Fibroblast of peridontal ligament (primary cell): ENCODE measurements around the gene NMNAT3.

Source experiments
- DNase-seq: peaks from one replicate; pipeline ENCODE4 v3.0.0-alpha.2; 2010; ENCODE audit errors: extremely low read depth

Gene NMNAT3

GRCh38 chr3:139675327-139675726, 2.4 kb downstream of the NMNAT3 start:
- DNase-seq = no peak

- DNase-seq = no peak
These were observed 3.1 kb downstream of the NMNAT3 start for GRCh38 chr3:139674571-139675260.

GRCh38 chr3:139672884-139673283, 4.9 kb downstream of the NMNAT3 start:
- no peak for DNase-seq

DNA sequence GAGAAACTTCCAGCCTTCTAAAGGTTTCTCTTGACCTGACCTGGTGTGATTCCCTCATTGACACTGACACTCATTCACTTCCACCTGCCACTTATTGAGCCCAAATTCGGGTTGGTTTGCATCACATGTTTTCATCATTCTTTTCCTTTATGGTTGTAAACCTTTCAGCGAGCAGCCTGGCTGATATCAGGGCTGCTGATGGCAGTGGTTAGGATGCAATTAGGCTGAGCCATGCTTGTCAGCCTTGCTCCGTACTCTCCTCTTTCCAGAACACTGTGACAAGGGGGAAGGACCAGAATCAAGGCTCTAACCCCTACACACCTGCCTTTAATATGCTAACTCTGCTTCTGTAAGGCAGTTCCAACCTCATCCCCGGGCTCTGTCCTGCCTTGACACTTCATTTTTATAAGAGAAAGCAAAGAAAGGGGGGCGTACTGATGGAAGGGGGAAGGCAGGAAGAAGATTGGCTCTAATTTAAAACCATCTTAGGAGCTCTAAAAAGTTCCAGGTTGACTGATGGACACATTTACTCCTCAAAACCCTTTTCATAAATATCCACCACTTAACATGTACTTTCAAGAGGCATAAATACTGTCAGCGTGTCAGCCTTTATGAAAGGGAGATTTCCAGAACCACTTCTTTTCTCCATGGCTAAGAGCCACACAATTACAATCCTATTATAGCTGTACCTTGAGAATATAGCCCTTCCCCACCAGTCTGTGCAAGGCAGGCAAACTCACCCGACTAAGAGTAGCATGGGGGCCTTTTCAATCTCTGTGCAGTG, 5.7 kb downstream of the NMNAT3 start:
- no peak for DNase-seq

DNA sequence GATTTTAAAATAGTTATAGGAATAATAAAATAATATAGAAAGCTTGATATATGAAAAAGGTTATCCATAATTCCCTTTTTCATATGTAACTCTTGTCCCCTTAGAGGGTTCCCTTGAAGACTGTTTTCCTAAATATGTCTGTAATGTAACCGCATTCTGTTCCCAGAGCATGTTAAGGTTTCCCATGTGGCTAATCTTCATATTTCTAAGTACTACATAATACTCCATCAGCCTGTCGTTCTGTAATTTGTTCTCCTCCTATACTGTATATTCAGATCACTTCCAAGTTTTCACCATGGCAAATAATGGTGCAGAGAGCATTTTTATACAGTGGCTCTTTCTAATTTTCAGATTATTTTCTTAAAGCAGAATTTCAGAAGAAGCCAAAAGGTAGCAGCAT, 6.7 kb downstream of the NMNAT3 start:
- no peak for DNase-seq

DNA sequence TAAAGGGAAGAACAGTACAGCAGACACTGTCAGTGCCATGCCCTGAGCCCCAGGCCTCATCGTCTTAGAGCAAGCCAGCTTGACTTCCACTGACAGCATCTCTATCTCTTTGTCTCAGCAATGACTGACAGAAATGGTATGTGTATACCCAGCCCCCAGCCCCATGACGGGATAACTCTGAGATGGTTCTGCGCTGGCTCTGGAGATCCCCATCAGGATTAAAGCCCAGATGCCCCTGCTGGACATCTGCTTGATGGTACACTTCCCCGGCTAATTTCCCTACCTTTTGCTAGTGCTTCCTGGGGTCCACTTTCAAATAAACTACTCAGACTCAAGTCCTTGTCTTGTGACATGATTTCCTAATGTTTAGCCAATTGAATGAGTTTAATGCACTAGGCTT, 7.6 kb downstream of the NMNAT3 start:
- no peak for DNase-seq

DNA sequence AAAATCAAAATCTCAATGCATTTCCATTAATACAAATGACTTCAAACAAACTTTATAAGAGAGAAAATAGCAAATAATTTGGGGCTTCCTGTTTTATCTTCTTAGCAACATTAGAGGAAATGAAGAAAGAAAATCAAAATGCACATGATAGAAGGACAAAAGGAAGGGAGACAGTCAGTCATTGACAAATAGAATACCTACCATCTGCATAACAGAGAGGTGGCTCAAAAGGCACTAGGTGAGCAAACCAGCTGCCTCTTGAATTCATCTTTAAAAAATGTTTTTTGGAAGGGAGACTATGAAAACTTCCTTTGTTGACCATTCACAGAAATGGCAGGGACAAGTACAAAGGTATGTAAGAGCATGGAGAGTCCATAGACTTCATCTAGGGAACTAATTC, 9.4 kb downstream of the NMNAT3 start:
- DNase-seq = no peak

DNA sequence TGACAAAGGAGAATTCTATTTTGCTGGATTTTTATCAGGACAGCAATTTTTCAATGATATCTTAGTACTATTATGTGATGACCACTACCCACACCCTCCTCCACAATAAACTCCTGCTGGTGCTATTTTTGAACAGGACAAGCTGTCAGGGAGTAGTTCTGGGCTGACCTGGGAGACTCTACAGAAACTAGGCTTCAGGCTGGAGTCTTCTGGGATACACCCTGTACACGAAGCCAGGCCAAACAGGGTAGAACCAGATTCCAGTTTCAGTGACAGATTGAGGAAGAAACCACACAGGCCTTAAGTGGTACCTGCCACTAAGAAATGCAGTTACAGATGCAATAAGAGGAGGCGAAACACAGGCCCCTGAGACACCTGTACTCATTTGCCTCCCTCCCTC, 12.8 kb downstream of the NMNAT3 start:
- no peak for DNase-seq

- DNase-seq = no peak
These were observed 17.5 kb downstream of the NMNAT3 start for GRCh38 chr3:139660269-139660668.

- DNase-seq = no peak
These were observed 18.3 kb downstream of the NMNAT3 start for GRCh38 chr3:139659511-139659910.

DNA sequence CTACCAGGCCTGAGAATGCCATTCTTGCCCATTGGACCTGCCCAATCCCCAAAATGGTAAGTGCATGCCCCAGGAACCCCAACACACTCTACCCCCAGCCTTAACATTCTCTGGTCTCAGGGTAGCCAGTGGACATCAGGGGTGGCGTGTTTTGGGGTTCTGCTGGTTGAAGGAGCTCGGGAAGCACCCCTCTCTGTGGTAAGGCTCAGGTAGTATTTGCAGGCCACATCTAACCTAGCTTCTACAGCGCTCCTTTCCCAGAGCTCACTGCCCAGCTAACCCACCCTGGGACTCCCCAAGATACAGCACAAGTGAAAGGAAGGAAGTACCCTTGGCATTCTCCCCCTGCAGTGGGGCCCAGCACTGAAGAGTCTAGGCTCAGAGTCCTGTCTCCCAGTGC, 19.8 kb downstream of the NMNAT3 start:
- no peak for DNase-seq

- no peak for DNase-seq
These were observed 20.3 kb downstream of the NMNAT3 start for GRCh38 chr3:139657434-139657833.

DNA sequence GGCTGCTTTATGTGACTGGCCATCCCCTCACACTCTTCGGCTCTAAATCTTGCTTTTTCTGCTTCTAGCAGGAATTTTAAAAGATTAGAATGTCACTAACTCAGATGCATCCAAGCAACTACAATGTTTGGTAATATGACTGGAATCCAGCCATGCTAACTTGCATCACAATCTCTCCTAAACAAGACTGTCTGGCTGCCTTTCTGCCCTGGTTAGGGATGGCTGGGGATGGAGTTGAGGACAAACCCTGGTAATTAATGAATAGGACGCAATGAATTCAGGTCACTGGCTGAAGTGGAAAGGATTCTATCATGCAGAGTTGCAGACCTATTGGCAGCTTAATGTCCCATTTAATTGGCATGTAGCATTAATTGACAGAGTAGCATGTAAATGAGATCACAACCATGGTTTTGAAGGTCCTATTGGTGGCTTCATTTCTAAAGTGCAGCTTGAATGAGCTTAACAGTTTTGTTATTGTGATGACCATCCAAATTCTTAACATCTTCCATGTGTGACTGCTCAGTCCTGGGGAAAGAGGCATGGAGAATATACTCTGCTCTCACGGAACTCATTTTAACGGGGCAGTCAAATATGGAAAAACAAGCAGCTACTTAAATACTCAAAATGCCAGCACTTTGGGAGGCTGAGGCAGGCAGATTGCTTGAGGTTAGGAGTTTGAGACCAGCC, 21.7 kb downstream of the NMNAT3 start:
- peak; percentile 57 for DNase-seq

GRCh38 chr3:139654637-139655365, 23.0 kb downstream of the NMNAT3 start:
- no peak for DNase-seq

DNA sequence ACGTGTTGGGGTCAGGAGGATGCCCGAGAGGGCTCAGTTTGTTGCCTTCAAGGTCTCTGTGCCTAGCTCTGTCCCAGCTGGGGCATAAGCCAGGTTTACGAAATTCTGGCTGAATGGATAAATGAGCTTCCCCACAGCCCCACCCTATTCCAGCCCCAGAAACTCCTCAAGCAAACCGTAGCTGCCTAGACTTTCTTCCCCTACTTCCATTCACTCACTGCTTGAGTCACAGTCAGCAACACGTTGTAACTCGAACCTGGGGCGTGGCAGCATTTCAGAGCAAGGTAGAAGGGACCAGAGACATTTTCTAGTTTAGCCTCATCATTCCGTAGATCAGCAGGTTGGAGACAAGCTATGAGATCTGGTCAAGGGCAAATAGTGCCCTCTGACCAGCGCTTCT, 24.2 kb downstream of the NMNAT3 start:
- no peak for DNase-seq

- peak; percentile 3 for DNase-seq
These were observed 25.2 kb downstream of the NMNAT3 start for GRCh38 chr3:139652561-139652960.

DNA sequence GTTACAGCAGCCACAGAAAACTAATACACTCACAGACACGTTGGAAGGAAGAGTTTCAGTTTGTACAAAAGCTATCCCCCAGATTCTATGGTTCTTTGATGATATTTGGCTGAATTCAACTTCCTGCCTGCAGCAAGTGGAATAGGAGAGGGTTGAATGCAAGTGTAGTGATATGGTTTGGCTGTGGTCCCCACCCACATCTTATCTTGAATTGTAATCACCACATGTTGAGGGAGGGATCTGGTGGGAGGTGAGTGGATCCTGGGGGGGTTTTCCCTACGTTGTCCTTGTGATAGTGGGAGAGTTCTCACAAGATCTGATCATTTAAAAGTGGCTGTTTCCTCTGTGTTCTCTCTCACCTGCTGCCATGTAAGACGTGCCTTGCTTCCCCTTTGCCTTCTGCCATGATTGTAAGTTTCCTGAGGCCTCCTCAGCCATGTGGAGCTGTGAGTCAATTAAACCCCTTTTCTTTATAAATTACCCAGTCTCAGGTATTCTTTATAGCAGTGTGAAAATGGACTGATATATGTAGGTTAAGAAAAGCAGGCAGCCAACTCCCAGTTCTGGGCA, 29.8 kb downstream of the NMNAT3 start:
- no peak for DNase-seq

DNA sequence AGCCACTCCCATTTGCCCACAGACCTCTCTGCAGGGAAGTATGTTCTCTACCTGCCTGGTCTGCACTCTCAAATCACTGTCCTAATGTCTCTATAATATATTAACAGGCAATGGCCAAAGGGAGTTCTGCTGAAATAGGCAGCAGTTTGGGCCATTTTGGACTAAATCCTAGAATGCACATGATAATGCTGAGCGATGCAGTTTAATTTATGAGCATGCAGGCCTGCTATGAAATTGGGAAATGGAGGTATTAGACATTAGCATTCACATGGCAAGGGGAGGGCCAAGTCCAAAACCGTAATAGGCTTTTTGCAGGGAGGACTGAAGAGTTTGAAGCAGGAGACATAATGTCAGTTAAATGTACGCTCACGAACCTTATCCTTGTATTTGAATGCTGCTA, 31.3 kb downstream of the NMNAT3 start:
- DNase-seq = no peak

DNA sequence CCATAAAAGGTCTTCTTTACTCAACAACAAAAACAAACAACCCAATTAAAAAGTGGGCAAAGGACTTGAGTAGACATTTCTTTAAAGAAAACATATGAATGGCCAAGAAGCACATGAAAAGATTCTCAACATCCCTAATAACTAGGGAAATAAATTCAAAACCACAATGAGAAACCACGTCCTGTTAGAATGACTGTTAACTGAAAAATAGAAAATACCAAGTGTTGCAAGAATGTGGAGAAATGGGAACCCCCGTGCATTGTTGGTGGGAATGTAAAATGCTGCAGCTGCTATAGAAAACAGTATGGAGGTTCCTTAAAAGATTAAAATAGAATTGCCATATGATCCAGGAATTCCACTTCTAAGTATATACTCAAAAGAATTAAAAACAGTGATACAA, 34.8 kb downstream of the NMNAT3 start:
- no peak for DNase-seq

- no peak for DNase-seq
These were observed 37.3 kb downstream of the NMNAT3 start for GRCh38 chr3:139640456-139640855.

- no peak for DNase-seq
These were observed 38.1 kb downstream of the NMNAT3 start for GRCh38 chr3:139639662-139640061.

- no peak for DNase-seq
These were observed 39.3 kb downstream of the NMNAT3 start for GRCh38 chr3:139638518-139638917.
